ENCODE data around the gene ARID5A. TPM values are rescaled to one million over a fixed set of nuclear protein-coding genes. Genes with fewer than 3 reads are reported as not detected.

The ARID5A gene
- total RNA-seq, 1 donor from 2014 or later = 227 TPM

DNA sequence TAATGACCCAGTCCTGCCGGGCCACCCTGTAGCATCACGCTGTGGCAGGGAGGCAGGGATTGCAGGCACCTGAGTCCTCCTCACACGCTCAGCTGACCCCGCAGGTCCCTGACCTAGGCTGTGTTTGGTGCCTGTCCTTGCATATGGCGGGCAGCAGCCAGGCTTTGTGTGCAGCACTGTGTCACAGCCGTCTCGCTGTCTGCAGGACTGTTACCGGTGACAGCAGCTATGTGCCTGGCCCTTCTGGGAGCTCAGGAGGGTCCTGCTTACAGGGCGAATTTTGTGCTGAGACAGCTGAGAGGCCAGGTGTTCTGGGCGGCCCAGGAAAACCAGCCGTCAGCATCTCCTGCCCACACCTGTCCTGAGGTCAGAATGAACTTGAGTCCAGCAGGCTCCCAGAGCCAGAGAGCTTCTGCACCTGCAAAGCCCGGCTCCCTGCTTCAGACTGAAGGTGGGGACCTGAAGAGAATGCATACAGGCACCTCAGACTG is 10.4 kb upstream of the ARID5A start:
- intact Hi-C loops (cut with micrococcal nuclease) = no loop called here

DNA sequence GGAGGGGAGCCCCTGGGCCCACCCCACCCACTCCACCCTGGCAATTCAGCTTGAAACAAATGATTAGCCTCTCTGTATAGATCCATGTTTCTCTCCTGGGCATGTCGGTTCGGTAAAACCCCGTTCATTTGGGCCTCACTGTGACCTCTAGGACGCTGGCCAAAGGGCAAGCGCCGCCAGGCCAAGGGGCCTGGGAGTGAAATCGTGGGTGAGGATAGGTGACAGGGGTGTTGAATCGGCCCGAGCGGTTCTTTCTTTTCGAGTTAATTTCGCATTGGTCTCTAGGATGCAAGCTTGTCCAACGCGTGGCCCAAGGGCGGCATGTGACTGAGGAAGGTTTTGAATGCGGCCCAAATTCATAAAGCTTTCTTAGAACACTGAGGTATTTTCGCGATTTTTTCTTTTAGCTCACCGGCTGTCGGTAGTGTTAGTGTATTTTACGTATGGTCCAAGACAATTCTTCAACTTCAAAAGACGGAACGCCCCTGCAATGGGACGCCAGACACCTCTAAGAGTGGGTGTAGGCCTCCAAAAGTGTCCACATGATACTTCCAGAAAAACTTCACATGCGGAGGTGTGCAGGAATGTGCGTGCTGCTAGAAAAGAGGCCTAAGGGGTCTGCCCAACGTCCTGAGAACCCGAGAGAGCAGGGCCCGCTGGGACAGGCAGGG is 9.8 kb upstream of the ARID5A start:
- intact Hi-C loops (cut with micrococcal nuclease) = no loop called here

DNA sequence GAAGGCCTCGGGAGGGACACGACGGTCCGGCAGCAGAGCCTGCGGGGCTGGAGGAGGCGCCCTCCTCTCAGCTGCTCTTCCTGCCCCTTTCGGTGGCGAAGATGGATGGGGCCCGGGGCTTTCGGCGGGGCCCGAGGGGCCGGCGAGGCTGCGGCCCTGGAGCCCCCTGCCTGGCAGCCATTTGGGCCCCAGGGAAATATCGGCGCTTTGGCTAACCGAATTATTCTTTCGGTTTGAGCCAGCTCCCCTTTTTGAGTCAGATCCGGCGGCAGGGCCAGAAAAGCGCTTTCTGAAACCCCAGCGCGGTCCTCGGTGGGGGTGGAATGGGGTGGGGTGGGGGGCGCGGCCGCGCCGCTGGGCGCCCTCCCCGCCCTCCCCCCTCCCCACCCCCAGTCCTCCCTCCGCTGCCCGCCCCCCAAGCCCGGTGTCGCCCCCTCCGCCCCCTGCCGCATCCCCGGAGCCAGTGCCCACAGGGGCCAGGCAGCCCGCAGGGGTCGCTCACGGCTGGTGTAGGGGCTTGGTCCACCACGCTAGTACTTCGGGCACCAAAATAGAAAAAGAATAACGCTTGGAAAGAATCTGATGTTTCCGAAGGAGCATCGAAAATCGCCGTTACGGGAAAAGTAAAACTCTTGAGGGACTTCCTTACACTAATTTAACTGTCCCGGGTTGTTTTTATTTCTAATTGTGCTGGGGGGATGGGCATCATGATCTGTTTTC is 9.1 kb upstream of the ARID5A start:
- intact Hi-C loops (cut with micrococcal nuclease) = loop anchor here (1.0 kb wide), 1 partner anchor 9 kb away; the partner anchor contains the start of gene ARID5A

DNA sequence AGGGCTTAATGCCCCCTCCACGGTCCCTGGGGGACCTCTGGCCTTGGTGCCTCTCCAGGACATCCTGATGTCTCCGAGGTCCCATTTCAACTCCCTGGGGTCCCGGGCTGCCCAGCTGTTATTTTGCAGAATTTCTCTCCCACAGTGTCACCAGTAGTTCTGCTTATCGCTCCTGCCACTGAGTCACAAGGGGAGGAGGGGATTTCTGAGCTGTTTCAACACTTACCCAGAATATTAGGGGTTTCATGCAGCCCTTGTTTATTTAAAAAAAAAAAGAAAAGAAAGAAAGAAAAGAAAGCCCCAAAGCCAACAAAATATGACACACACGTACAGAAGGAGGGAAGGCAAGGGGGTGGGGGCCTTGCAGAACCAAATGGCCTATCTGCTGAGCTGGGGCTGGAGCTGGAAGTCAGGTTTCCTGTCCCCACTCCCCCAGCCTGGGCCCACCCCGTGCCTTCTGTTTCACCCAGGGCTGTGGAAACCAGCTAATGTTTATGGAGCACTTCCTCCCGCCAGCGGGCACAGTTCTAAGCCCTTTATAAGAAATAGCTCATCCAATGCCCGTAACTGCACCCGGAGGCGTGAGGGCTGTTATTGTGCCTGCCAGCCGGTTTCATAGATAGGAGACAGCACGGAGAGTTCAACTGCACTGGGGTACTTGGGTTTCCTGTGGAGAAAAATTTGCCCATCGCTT is 8.4 kb upstream of the ARID5A start:
- intact Hi-C loops (cut with micrococcal nuclease) = loop anchor here (1.0 kb wide), 1 partner anchor 8 kb away; the partner anchor contains the start of gene ARID5A

DNA sequence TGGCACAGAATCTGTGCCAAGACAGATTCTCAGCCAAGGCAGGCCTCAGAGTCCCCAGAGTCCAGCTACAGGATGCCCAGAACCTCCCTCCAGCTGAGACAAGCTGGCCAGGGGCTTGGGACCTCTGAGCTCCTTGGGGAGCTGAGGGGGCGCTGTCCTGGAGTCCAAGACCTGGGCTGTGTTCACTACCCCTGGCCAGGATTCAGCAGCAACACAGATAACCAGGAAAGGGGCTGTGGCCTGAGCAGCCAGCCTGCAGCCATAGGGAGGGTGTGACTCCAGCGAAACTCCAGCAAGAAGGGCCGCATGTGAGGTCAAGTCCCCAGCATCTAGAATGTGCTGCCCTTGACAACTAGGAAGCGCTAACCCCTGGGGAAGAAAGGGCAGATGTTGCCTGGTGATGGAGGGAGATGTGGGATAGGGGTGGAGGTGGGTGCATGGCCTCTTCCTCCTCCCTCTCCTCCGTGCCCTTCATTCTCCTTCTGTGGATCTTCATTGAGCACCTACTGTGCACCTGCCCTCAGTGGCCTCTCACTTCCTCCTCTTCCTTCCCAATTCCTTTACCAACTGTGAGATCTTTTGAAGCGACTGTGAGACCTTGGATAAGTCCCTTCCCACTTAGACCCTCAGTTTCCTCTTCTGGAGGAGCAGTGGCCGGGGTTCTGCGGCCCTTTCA is 7.7 kb upstream of the ARID5A start:
- intact Hi-C loops (cut with micrococcal nuclease) = loop anchor here (1.0 kb wide), 1 partner anchor 7 kb away; the partner anchor contains the start of gene ARID5A

DNA sequence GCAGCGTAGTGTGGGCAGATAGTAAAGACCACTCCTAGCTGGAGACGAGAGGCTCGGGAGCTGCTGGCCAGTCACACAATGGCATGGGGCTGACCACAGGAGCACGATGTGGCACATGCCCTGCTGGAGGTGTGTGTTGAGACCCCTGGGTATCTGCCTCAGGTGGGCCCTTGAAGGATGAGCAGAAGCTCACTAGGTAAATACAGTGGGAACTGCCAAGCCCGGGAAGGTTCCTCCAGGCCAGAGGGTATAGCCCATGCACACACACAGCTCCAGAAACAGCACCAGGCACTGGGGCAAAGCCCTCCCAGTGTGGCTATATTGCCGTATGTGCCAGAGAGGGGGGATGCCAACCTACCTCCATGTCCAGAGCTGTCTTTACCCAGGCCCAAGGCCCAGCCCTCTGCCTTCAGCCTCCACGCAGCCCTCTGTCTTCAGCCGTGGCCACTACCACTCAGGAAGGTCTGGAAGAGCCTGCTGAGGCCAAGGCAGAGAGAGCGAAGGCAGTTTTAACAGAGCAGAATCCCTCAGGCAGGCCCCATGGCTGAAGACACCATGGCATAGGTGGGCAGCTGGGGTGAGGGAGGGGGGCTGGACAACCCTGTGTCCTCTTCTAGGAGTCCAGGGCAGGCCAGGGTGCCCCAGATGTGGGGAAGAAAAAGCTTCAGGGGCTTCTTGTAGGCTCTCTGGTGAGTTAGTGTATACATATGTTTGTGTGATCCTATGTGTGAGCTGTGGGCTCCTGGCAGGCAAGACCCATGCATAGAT is 7.0 kb upstream of the ARID5A start:
- intact Hi-C loops (cut with micrococcal nuclease) = loop anchor here (10.0 kb wide), 1 partner anchor 585 kb away; the partner anchor contains the start of gene ANKRD36

DNA sequence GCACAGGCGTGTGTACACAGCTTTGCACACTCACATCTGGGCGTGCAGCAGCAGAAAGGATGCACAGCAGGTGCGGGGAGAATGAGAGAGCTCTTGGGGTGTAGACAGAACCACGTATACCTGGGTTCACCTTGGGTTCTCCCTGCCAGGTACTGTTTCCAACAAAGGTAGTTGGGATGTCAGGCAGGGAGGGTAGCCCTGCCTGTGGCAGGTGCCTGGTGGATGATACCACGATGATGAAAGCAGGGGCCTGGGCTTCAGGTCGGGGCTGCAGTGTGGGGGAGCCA is 6.5 kb upstream of the ARID5A start:
- intact Hi-C loops (cut with micrococcal nuclease) = loop anchor here (10.0 kb wide), 1 partner anchor 585 kb away; the partner anchor contains the start of gene ANKRD36

DNA sequence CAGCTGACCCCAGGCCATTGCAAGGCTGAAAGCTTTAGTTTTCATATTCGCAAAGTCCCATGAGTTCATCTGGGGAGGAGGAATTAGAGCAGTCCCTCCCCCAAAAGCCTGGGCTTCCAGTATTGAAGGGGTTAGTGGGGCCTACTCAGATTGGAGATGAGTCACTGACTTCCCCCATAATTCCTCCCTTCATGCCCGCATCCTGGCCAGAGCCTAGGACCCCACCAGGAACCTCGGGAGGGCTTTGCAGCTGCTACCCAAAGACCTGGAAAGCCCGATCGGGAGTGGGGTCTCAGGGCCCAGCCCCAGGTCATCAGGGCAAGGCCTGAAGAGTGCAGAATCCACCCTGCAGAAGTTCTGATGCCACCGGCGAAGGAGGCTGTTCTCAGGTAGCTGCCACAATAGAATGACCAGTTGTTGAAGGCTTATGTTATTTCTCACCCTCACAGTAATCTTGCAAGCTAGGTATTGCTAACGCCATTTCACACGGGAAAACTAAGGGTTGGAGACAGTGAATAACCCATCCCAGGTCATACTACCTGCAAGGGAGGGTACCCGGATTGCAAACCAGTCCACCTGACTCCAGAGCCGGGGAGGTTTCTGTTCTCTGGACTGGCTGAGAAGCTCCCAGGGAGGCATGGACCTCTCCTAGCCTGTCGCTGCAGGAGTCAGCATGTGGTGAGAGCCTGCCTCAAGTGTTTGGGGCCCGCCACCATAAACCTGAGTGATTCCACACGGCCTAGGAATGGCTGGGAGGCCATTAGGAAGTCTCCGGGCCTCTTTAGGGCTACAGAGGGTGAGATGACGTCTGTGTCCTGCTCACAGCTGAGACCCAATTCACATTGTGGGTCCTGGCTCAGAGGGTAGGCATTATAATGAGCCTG is 5.8 kb upstream of the ARID5A start:
- intact Hi-C loops (cut with micrococcal nuclease) = loop anchor here (10.0 kb wide), 1 partner anchor 584 kb away; the partner anchor contains the start of gene ANKRD36

DNA sequence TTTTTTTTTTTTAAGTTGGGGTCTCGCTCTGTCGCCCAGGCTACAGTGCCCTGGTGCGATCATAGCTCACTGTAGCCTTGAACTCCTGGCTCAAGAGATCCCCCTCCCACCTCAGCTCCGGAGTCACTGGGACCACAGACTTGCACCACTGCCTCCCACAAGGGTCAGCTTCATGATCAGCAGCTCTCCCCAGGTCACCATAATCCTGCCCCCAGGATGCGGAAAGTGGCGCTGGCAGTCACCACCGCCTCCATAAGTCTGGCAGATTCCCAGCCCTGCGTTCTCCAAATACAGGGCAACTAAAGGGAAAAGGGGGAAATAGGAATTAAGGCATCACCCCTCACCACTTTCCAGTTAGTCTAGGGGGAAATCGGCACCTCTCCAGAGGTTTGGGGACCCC is 5.2 kb upstream of the ARID5A start:
- intact Hi-C loops (cut with micrococcal nuclease) = loop anchor here (10.0 kb wide), 1 partner anchor 583 kb away; the partner anchor contains the start of gene ANKRD36

DNA sequence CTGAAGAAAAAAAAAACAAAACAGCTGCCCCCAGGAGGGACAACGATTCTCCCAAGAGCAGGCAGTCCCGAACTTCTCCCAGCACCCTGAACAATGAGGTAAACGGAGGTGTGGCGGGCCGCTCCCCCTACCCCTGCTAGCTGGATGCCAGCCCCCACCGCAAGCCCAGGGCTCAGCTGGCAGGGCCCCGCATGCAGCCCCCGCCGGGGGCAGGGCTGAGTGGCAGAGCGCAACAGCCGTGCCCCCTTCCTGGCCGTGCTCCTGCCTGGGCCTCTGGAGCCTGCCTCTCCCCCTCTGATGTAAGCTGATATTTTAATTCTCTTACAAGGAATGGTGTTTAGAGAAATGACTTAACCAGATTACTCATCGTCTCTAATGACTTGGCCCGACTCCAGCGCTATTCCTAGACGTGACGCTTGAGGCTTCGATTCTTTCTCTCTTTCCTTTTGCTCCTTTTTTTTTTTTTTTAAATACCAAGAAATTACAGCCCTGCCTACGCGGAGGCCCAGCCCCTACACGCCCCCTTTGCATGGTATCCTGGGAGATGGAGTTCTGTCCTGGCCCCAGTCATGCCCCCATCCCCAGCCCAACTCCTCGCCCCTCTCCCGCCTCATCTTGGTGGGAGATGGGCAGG is 4.6 kb upstream of the ARID5A start:
- intact Hi-C loops (cut with micrococcal nuclease) = loop anchor here (1.0 to 10.0 kb wide), 3 partner anchors 208 to 583 kb away; partner anchors contain the start of genes ANKRD36, LMAN2L and SNRNP200

DNA sequence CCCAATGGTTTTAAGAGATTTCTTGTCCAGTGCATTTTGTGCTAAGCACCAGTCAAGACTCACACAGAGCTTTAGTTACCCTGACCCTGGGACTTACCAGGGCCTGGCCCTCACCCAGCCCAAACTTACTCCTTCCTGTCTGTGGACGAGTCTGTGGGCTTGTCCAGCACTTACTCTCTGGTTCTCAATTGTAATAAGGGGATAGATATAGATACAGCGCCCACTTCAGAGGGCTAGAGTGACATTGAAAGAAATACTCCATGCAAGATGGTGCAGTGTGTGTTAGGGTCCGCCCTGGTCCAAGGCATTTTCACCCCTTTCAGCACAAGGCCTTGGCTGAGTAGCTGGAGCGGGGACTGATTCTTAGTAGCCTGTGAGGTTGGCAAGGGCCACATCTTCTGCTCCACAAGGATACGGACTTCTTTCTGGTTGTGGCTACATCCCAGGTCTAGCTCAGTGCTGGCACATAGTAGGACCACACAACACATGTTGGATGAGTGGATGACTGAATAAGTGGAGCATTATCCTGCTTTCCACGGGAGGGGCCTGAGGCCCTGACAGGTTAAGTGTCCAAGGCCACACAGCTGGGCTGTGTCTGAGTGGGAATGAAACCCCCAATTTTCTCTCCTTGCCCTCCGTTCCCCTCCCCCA is 3.8 kb upstream of the ARID5A start:
- intact Hi-C loops (cut with micrococcal nuclease) = loop anchor here (1.0 to 10.0 kb wide), 3 partner anchors 208 to 582 kb away; partner anchors contain the start of genes ANKRD36, LMAN2L and SNRNP200

DNA sequence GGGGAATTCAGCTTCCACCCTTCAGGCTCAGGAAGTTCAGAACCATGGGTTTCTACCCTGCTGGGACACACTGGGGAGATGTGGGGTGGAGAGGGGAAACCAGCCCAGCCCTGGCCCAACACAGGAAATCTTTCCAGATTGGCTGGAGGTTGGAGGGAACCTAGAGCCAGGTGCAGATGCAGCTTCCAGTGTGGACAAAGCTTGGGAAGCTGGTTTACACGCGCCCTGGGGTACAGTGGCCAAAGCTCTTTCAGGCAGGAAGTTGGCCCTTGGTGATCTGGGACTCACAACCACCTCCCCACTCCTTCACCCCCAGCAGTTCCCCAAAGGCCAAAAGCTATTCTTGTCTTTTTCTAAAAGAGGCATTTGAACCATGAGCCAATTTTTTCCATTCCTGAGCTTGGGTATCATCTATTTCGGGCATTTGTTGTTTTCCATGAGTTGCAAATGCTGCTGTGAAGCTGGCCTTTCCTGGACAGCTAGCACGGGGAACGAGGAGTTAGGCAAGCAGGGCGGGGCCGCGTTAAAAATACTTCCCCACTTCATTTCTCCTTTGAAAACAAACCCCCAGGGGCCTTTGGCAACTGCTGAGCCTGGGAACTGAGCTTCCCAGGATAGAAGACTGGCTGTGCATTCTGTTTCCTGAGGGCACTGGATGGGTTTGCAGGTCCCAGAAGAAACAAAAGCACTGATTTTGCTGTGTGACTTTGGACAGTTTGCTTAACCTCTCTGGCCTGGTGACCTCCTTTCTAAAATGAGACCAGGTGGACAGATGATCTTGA is 3.1 kb upstream of the ARID5A start:
- intact Hi-C loops (cut with micrococcal nuclease) = loop anchor here (10.0 kb wide), 1 partner anchor 581 kb away; the partner anchor contains the start of gene ANKRD36

DNA sequence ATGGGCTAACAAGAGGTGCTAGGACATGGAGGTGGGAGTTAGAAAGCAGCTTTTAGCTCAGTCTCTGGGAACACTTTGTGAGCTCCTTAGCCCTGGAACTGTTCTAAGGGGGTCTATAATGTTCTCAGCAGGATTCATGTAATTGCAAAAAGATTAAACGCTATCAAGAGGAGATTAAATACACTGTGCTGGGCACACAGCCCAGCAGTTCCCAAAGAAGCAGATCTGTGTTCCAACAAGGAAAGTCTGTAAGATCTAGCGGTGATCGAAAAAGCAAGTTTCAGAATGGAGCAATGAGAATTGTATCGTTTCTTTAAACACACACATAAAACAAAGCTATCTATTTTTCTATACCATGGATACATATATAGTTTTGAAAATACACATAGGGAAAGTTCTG is 2.4 kb upstream of the ARID5A start:
- intact Hi-C loops (cut with micrococcal nuclease) = loop anchor here (10.0 kb wide), 1 partner anchor 581 kb away; the partner anchor contains the start of gene ANKRD36

DNA sequence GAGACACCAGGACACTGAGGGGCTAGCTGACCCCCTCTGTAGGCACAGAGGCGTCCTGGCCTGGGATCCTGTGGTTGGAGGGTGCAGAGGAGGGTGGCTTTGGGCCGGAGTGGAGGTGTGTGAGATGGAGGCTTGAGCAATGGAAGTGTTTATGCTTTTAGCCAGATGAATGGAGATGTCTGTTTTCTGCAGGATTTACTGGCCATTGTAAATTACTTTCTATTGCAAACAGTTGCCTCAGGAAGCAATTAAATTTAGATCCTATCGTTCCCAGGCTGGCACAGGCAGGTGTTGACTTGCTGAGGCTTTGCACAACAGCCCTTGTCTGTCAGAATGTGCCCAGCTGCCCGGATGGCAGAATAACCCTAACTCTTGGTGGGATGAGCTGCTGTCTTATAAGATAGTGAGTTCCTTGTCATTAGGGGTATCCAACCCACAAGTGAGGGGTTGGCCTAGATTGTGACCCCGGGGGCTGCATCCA is 1.8 kb upstream of the ARID5A start:
- intact Hi-C loops (cut with micrococcal nuclease) = loop anchor here (5.0 to 10.0 kb wide), 3 partner anchors 323 to 1128 kb away; partner anchors contain the start of genes ACTR1B, ANKRD36 and ANKRD39

DNA sequence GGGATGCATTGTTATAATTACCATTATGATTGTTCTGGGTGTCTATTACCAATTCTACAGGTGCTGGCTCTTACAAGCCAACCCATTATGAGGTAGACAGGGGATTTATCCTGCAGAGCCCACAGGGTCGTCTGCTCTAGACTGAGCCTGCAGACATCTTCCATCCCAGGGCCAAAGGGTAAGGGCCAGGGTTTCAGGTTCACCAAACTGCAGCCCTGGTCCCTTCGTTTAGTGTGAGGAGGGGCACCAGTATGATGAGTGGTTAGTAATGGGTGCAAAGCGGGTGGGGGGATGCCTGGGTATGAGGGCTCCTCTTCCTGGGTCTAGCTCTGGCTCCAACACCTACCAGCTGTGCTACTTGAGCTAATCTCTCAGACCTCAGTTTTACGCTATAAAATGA is 1.2 kb upstream of the ARID5A start:
- intact Hi-C loops (cut with micrococcal nuclease) = loop anchor here (5.0 to 10.0 kb wide), 3 partner anchors 322 to 1127 kb away; partner anchors contain the start of genes ACTR1B, ANKRD36 and ANKRD39

DNA sequence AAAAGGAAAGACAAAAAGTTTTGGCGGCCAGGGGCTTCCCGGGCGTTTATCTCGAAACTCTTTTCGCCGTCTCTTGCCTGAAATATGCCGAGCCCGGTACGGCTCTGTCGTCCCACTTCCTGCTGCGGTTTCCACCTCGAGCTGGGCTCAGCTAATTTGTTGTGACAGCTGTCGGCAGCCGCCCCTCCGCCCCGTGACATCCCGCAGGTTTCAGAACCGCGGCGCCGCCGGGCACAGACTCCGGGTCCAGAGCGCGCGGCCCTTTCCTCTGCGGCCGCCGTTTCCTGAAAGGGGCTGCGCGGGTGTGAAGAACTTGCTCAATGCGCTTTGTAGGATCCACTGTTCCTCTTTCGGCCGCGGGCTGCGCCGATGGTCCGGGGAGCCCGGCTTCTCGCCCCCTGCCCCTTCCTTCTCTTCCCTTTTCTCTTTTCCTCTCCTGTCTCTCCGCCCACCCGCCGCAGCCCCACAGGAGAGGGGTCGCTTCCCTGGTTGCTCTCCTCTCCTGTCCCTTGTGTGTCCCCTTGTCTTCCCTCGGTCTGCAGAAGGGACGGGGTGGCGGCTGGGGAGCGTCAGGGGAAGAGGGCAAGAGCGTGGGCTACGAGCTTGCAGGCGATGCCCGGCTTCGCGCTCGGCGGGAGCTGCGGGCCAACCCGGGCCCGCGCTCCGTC is 648 bp downstream of the ARID5A start:
- intact Hi-C loops (cut with micrococcal nuclease) = loop anchor here (2.0 to 10.0 kb wide), 9 partner anchors 100 to 1125 kb away; partner anchors contain the start of genes ACTR1B, ANKRD36, ANKRD39 and CNNM3
